MCF 10A (cell line): ENCODE results near the gene PKP2. TPM values are rescaled to one million over a fixed set of nuclear protein-coding genes. Genes with fewer than 3 reads are reported as not detected.

Experiments used
- BruUV-seq: library from RNA; stranded (reverse); fragments of 400-500 nt; replicated peaks from 2 replicates; lab custom pipeline; 2021; lab: Mats Ljungman, UMichigan
- CTCF ChIA-PET: fragments of 300-600 bp; sonication (Branson Sonifier 250); formaldehyde crosslinking; extraction: SDS; loops from one replicate; lab custom pipeline; 2021; ENCODE audit warnings: antibody characterized with exemption, inconsistent platforms; lab: Yijun Ruan, JAX
- POLR2A ChIA-PET: fragments of 300-600, 350-650 bp; sonication (Branson Sonifier 250); formaldehyde crosslinking; extraction: SDS; loops from one replicate; lab custom pipeline; 2020; ENCODE audit warnings: antibody characterized with exemption, inconsistent platforms; lab: Yijun Ruan, JAX
- DNase-seq: peaks from one replicate; pipeline ENCODE4 v3.0.0-alpha.2; 2018; ENCODE audit not compliant: unreplicated experiment
- H3K27ac Mint-ChIP-seq: one replicate; pipeline ENCODE4 v1.8.0; 2022; ENCODE audit warnings: mild to moderate bottlenecking, low read depth, mixed read lengths; ENCODE audit not compliant: unreplicated experiment
- H3K27me3 Mint-ChIP-seq: one replicate; pipeline ENCODE4 v1.8.0; 2022; ENCODE audit warnings: mixed read lengths; ENCODE audit not compliant: insufficient read depth, unreplicated experiment
- H3K36me3 Mint-ChIP-seq: one replicate; pipeline ENCODE4 v1.8.0; 2022; ENCODE audit warnings: mild to moderate bottlenecking, moderate library complexity, mixed read lengths; ENCODE audit not compliant: insufficient read depth, unreplicated experiment
- H3K4me1 Mint-ChIP-seq: one replicate; pipeline ENCODE4 v1.8.0; 2022; ENCODE audit warnings: mixed read lengths; ENCODE audit not compliant: insufficient read depth, unreplicated experiment
- H3K4me3 Mint-ChIP-seq: one replicate; pipeline ENCODE4 v1.8.0; 2022; ENCODE audit warnings: mild to moderate bottlenecking, moderate library complexity, mixed read lengths; ENCODE audit not compliant: unreplicated experiment
- H3K9me3 Mint-ChIP-seq: one replicate; pipeline ENCODE4 v1.8.0; 2022; ENCODE audit warnings: mixed read lengths; ENCODE audit not compliant: unreplicated experiment
- intact Hi-C: fragments of 100-400 bp; cut with micrococcal nuclease; formaldehyde crosslinking; loops from 2 replicates; pipeline ENCODE4 v1.14.1; 2022
- total RNA-seq: library from RNA; stranded (reverse); gene quantifications from 2 replicates; pipeline ENCODE4 v1.2.3, GENCODE V29; 2022
- TF ChIP-seq, protein P1 (sequence below): fragments of 200-600 bp; IDR thresholded peaks from one replicate; pipeline ENCODE4 v1.8.0; 2022; ENCODE audit warnings: antibody characterized with exemption, mild to moderate bottlenecking; ENCODE audit not compliant: unreplicated experiment

PKP2 gene
- total RNA-seq, 1 experiment from 2014 or later: 88.0 TPM

DNA sequence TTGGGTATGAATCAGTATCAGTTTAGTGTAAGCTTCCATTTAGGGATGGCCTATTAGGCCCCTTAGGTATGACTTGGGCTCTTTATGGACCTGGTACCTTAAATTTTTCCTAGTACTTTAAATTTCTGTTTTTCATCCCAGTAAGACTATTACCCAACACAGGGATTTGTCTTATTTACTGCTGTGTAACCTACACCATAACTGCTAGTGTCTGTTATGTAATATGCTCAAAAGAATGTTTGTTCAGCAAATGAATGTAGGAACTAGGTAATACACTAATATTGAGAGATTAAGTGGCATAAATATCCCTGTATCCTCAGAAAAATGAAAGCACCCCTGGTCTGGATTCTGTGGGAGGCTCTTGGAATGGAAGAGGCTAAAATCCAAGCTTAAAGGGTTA lies 77.2 kb downstream of the PKP2 start:
- Mint-ChIP-seq H3K27me3 (no peaks in the 10 kb centered on the region), H3K4me3 (no peak overlapping the region), H3K9me3 (no peaks in the 10 kb centered on the region), H3K4me1 (no peaks in the 10 kb centered on the region), H3K36me3 (peaks cover 93% of the 10 kb centered on the region), H3K27ac (no peak overlapping the region)
- no peak for DNase-seq
- ChIA-PET POLR2A (no interaction called here), CTCF (interaction anchor here (1.0 kb wide), 1 partner anchor 9 kb away, joined by 3 read pairs; no protein-coding TSS in a partner anchor)
- TF ChIP-seq, protein P1, sequence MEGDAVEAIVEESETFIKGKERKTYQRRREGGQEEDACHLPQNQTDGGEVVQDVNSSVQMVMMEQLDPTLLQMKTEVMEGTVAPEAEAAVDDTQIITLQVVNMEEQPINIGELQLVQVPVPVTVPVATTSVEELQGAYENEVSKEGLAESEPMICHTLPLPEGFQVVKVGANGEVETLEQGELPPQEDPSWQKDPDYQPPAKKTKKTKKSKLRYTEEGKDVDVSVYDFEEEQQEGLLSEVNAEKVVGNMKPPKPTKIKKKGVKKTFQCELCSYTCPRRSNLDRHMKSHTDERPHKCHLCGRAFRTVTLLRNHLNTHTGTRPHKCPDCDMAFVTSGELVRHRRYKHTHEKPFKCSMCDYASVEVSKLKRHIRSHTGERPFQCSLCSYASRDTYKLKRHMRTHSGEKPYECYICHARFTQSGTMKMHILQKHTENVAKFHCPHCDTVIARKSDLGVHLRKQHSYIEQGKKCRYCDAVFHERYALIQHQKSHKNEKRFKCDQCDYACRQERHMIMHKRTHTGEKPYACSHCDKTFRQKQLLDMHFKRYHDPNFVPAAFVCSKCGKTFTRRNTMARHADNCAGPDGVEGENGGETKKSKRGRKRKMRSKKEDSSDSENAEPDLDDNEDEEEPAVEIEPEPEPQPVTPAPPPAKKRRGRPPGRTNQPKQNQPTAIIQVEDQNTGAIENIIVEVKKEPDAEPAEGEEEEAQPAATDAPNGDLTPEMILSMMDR: no peak
- intact Hi-C loops: no loop called here
- BruUV-seq: no TSS peak

- Mint-ChIP-seq H3K4me1 (no peaks in the 10 kb centered on the region), H3K9me3 (peaks cover 8% of the 10 kb centered on the region), H3K27me3 (no peaks in the 10 kb centered on the region), H3K27ac (no peak overlapping the region), H3K36me3 (peaks cover 86% of the 10 kb centered on the region), H3K4me3 (no peak overlapping the region)
- DNase-seq: no peak
- intact Hi-C loops: no loop called here
- ChIA-PET POLR2A (no interaction called here), CTCF (interaction anchor here (0.6 kb wide), 1 partner anchor 65 kb away, joined by 3 read pairs; no protein-coding TSS in a partner anchor)
- no TSS peak for BruUV-seq
- TF ChIP-seq, protein P1: no peak
These were observed 84.7 kb downstream of the PKP2 start for GRCh38 chr12:32811686-32812392.

DNA sequence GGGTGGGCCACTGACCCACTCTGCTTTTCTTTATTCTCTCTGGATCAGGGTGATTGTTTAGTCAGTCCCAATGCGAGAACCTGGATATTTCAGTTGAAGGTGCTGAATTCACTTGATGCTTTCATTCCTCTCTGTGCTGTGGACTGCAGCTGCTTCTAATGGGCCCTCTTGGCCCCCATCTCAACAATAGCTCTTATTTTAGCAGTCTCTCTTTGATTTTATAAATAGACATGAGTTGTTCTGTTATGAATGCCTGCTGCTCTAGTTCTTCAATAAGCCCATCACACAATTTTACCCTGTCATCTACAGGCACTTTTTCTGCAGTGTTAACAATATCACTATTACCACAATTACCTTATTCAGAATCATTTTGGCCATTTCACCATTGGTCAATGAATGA lies 86.7 kb downstream of the PKP2 start:
- no peaks in the 10 kb centered on the region for H3K4me1 Mint-ChIP-seq
- H3K27me3 Mint-ChIP-seq: no peaks in the 10 kb centered on the region
- DNase-seq: no peak
- H3K9me3 Mint-ChIP-seq: peaks cover 8% of the 10 kb centered on the region
- no peak overlapping the region for H3K27ac Mint-ChIP-seq
- ChIA-PET CTCF (interaction anchor here (1.0 kb wide), 1 partner anchor 16 kb away, joined by 3 read pairs; no protein-coding TSS in a partner anchor), POLR2A (no interaction called here)
- intact Hi-C loops: no loop called here
- H3K4me3 Mint-ChIP-seq: no peak overlapping the region
- TF ChIP-seq, protein P1: no peak
- no TSS peak for BruUV-seq
- H3K36me3 Mint-ChIP-seq: peaks cover 75% of the 10 kb centered on the region

- no TSS peak for BruUV-seq
- peaks cover 73% of the 10 kb centered on the region for H3K36me3 Mint-ChIP-seq
These were observed 87.4 kb downstream of the PKP2 start for GRCh38 chr12:32809196-32809595.

More at GRCh38 chr12:32809196-32809595, 87.4 kb downstream of the PKP2 start:
- POLR2A ChIA-PET: no interaction called here
- TF ChIP-seq, protein P1: no peak
- no peak for DNase-seq
- CTCF ChIA-PET: interaction anchor here (0.6 kb wide), 1 partner anchor 702 kb away, joined by 3 read pairs; no protein-coding TSS in a partner anchor
- H3K4me3 Mint-ChIP-seq: no peak overlapping the region
- H3K27ac Mint-ChIP-seq: no peak overlapping the region
- no peaks in the 10 kb centered on the region for H3K4me1 Mint-ChIP-seq
- no peaks in the 10 kb centered on the region for H3K27me3 Mint-ChIP-seq
- intact Hi-C loops: no loop called here
- peaks cover 8% of the 10 kb centered on the region for H3K9me3 Mint-ChIP-seq
